GM18508 (cell line): ENCODE measurements around the gene TKFC.
"Not testable (repeated sequence)": the region's sequence is repeated elsewhere in the genome, so short reads cannot be mapped to it uniquely, and the experiment has no call there.

Experiments
- ATAC-seq: cut with Tn5 transposase; IDR thresholded peaks from one replicate; pipeline ENCODE4 v1.9.1; 2021; ENCODE audit warnings: moderate number of reproducible peaks; ENCODE audit not compliant: insufficient read depth, unreplicated experiment

Gene TKFC

GRCh38 chr11:61362542-61362875 lies 29.5 kb downstream of the TKFC start:
- no peak for ATAC-seq

GRCh38 chr11:61364012-61364675 lies 31.1 kb downstream of the TKFC start:
- no peak for ATAC-seq

GRCh38 chr11:61367406-61367805 lies 34.4 kb downstream of the TKFC start:
- no peak for ATAC-seq

GRCh38 chr11:61368646-61369045 lies 35.6 kb downstream of the TKFC start:
- no peak for ATAC-seq

GRCh38 chr11:61369372-61370348 lies 36.6 kb downstream of the TKFC start:
- ATAC-seq, result no peak

GRCh38 chr11:61370349-61371005 lies 37.4 kb downstream of the TKFC start:
- no peak for ATAC-seq

GRCh38 chr11:61372659-61373420 lies 39.8 kb downstream of the TKFC start:
- no peak for ATAC-seq

GRCh38 chr11:61375761-61376108 lies 42.7 kb downstream of the TKFC start:
- no peak for ATAC-seq

GRCh38 chr11:61377461-61378160 lies 44.6 kb downstream of the TKFC start:
- no peak for ATAC-seq

GRCh38 chr11:61378713-61379313 lies 45.8 kb downstream of the TKFC start:
- no peak for ATAC-seq

GRCh38 chr11:61380884-61381283 lies 47.9 kb downstream of the TKFC start:
- ATAC-seq, result no peak

GRCh38 chr11:61383859-61384258 lies 50.8 kb downstream of the TKFC start:
- not testable (repeated sequence) for ATAC-seq

GRCh38 chr11:61384271-61385242 lies 51.5 kb downstream of the TKFC start:
- no peak for ATAC-seq

- no peak for ATAC-seq
Measured at GRCh38 chr11:61390161-61390560, 57.1 kb downstream of the TKFC start.

GRCh38 chr11:61392981-61393595 lies 60.1 kb downstream of the TKFC start:
- ATAC-seq, result no peak
